ENCODE measurements around the gene NR1H3.

NR1H3 gene

GRCh38 chr11:47244448-47245350 lies 13.1 kb upstream of the NR1H3 start:
- no peak for DNase-seq (ENCODE audit: low read depth in 2 of 2)

GRCh38 chr11:47245611-47246357 lies 12.0 kb upstream of the NR1H3 start:
- no peak for DNase-seq (ENCODE audit: low read depth in 2 of 2)

- no peak for DNase-seq (ENCODE audit: low read depth in 2 of 2)
Observed at GRCh38 chr11:47247502-47247901, 10.3 kb upstream of the NR1H3 start.

GRCh38 chr11:47248304-47248663 lies 9.5 kb upstream of the NR1H3 start:
- no peak for DNase-seq (ENCODE audit: low read depth in 2 of 2)

GRCh38 chr11:47248664-47249377 lies 9.0 kb upstream of the NR1H3 start, which contains the start of gene ACP2:
Gene ACP2 (minus strand): TSS chr11:47248814. CDS start chr11:47248789, 25 bp downstream.
- peak; percentile 72 for DNase-seq (ENCODE audit: low read depth in 2 of 2)

- no peak for DNase-seq (ENCODE audit: low read depth in 2 of 2)
Observed at GRCh38 chr11:47249378-47249715, 8.4 kb upstream of the NR1H3 start.

- no peak for DNase-seq (ENCODE audit: low read depth in 2 of 2)
Observed at GRCh38 chr11:47251751-47252150, 6.0 kb upstream of the NR1H3 start.

GRCh38 chr11:47253660-47254059 lies 4.1 kb upstream of the NR1H3 start:
- DNase-seq (ENCODE audit: low read depth in 2 of 2) = no peak

GRCh38 chr11:47254386-47254785 lies 3.4 kb upstream of the NR1H3 start:
- no peak for DNase-seq (ENCODE audit: low read depth in 2 of 2)

- DNase-seq (ENCODE audit: low read depth in 2 of 2) = no peak
Observed at GRCh38 chr11:47256374-47256773, 1.4 kb upstream of the NR1H3 start.

- DNase-seq (ENCODE audit: low read depth in 2 of 2) = no peak
Observed at GRCh38 chr11:47257177-47257516, 649 bp upstream of the NR1H3 start.

- DNase-seq (ENCODE audit: low read depth in 2 of 2) = no peak
Observed at GRCh38 chr11:47258317-47258902, 614 bp downstream of the NR1H3 start.

- DNase-seq (ENCODE audit: low read depth in 2 of 2) = no peak
Observed at GRCh38 chr11:47259232-47259977, 1.6 kb downstream of the NR1H3 start.

GRCh38 chr11:47260366-47260765 lies 2.6 kb downstream of the NR1H3 start:
- no peak for DNase-seq (ENCODE audit: low read depth in 2 of 2)

- DNase-seq (ENCODE audit: low read depth in 2 of 2) = no peak
Observed at GRCh38 chr11:47261291-47261800, 3.5 kb downstream of the NR1H3 start.

- DNase-seq (ENCODE audit: low read depth in 2 of 2) = no peak
Observed at GRCh38 chr11:47264119-47264518, 6.3 kb downstream of the NR1H3 start.

GRCh38 chr11:47264521-47264920 lies 6.7 kb downstream of the NR1H3 start:
- no peak for DNase-seq (ENCODE audit: low read depth in 2 of 2)

- no peak for DNase-seq (ENCODE audit: low read depth in 2 of 2)
Observed at GRCh38 chr11:47267876-47268275, 10.1 kb downstream of the NR1H3 start.

- DNase-seq (ENCODE audit: low read depth in 2 of 2) = no peak
Observed at GRCh38 chr11:47268448-47269001, 10.7 kb downstream of the NR1H3 start.

- DNase-seq (ENCODE audit: low read depth in 2 of 2) = peak; percentile 67 to 72
Observed at GRCh38 chr11:47269002-47269828, 11.4 kb downstream of the NR1H3 start.

Data from stimulated activated CD8-positive, alpha-beta memory T cell treated with anti-CD3 and anti-CD28 coated beads, Interleukin-2, amount 100 ng/mL, for 1 hour (primary cell).